ENCODE data around the gene ARHGAP42. TPM values are rescaled to one million over a fixed set of nuclear protein-coding genes. Genes with fewer than 3 reads are reported as not detected.
"Not testable (repeated sequence)": the region's sequence is repeated elsewhere in the genome, so short reads cannot be mapped to it uniquely, and the experiment has no call there.

Gene ARHGAP42
- total RNA-seq, 2 donors from 2014 or later, result 5.6 to 13.8 TPM

DNA sequence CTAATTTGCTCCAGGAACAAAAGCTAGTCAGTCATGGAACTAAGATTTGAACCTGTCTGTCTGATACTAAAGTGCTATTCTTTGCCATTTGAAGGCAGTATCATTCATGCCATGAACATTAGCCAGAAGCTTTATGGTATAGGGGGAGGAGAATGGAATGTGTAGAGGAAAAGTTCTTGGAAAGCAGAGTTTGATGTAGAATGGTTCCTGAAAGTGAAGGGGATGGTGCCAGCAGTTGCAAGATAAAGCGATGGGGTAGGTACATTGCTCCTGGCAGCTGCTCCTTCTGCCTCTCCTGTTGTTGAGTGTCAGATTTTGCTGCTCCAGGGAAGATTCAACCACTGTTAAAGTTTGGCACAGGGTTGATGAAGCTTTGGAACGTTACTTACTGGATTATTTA is 53.4 kb downstream of the ARHGAP42 start:
- H3K9me3 ChIP-seq, result no peaks in the 10 kb centered on the region
- H3K4me3 ChIP-seq, result no peak overlapping the region
- H3K27me3 ChIP-seq (replicated peaks; ENCODE audit: insufficient read depth), result no peaks in the 10 kb centered on the region
- H3K36me3 ChIP-seq, result no peaks in the 10 kb centered on the region
- no peak for ATAC-seq (ENCODE audit: insufficient number of reproducible peaks, low FRiP score, low read depth)
- DNase-seq (ENCODE audit: low spot score), result no peak
- peaks cover 15 to 36% of the 10 kb centered on the region in 2 donors for H3K4me1 ChIP-seq (ENCODE audit: control insufficient read depth in 1 of 2, low read depth in 2 of 2)
- TF ChIP-seq, protein P1, sequence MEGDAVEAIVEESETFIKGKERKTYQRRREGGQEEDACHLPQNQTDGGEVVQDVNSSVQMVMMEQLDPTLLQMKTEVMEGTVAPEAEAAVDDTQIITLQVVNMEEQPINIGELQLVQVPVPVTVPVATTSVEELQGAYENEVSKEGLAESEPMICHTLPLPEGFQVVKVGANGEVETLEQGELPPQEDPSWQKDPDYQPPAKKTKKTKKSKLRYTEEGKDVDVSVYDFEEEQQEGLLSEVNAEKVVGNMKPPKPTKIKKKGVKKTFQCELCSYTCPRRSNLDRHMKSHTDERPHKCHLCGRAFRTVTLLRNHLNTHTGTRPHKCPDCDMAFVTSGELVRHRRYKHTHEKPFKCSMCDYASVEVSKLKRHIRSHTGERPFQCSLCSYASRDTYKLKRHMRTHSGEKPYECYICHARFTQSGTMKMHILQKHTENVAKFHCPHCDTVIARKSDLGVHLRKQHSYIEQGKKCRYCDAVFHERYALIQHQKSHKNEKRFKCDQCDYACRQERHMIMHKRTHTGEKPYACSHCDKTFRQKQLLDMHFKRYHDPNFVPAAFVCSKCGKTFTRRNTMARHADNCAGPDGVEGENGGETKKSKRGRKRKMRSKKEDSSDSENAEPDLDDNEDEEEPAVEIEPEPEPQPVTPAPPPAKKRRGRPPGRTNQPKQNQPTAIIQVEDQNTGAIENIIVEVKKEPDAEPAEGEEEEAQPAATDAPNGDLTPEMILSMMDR (IDR thresholded peaks at IDR 0.05), result no peak
- H3K27ac ChIP-seq, result peak overlapping the region in 1 of 2 donors; percentile 13

DNA sequence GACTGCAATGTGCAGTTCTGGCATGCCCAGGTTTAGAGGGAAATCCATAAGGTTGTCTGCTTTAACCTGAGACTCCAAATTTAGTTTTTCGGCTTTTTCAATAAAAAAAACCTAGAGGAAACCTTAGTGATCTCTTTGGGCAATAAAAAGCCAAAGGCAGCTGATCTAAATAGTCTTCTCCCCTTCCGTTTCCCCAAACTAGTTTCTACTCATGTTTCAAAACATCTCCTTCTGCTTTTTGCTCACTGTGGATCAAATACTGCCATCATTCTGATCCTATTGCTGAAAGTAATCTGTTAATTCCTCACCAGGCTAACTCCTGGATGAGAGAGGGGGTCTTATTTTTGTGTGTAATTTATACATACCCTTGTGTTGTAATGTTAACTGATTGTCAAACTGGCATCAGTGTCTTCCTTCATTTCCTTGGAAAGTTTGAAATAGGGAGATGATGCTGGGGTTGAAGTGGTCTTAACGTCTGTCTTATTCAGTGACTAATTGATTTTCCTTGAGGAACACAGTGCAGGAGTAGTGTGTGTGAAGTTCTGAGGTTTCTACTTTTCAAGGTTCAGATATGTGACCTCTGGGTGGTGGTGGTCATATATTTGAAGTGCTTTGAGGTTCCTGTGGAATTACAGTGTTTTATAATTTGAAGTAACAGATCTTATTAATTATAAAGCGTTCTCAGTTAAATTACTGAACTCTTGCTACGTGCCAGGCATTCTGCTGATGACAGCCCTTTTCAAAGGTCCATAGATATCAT is 55.0 kb downstream of the ARHGAP42 start:
- peaks cover 15 to 36% of the 10 kb centered on the region in 2 donors for H3K4me1 ChIP-seq (ENCODE audit: control insufficient read depth in 1 of 2, low read depth in 2 of 2)
- no peak overlapping the region for H3K27ac ChIP-seq
- no peaks in the 10 kb centered on the region for H3K27me3 ChIP-seq (replicated peaks; ENCODE audit: insufficient read depth)
- H3K36me3 ChIP-seq, result no peaks in the 10 kb centered on the region
- no peak overlapping the region for H3K4me3 ChIP-seq
- TF ChIP-seq, protein P1 (IDR thresholded peaks at IDR 0.05), result no peak
- ATAC-seq (ENCODE audit: insufficient number of reproducible peaks, low FRiP score, low read depth) (no peak), DNase-seq (ENCODE audit: low spot score) (no peak)
- H3K9me3 ChIP-seq, result no peaks in the 10 kb centered on the region

DNA sequence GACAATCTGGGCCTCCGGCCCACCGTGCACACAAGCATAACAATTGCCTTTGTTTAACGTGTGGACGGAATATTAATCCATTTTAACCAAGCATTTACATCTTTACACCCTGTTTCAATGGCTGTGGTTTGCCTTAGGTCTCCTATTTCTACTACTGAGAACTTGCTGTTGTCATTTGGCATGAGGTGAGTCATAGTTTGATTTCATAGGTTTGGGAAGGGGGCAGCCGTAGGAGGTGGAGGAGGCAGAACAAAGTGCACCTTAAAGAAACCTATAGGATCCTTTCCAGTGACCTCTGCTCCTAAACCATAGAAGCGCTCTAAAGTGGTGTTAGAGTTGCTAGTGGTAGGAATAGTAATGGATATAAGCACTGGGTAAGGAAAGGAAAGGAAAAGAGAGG is 59.4 kb downstream of the ARHGAP42 start:
- H3K27ac ChIP-seq, result no peak overlapping the region
- DNase-seq (ENCODE audit: low spot score) (no peak), ATAC-seq (ENCODE audit: insufficient number of reproducible peaks, low FRiP score, low read depth) (no peak)
- H3K4me1 ChIP-seq (ENCODE audit: control insufficient read depth in 1 of 2, low read depth in 2 of 2), result peaks cover 0 to 6% of the 10 kb centered on the region in 2 donors
- no peaks in the 10 kb centered on the region for H3K27me3 ChIP-seq (replicated peaks; ENCODE audit: insufficient read depth)
- H3K9me3 ChIP-seq, result peaks cover 9% of the 10 kb centered on the region
- H3K36me3 ChIP-seq, result no peaks in the 10 kb centered on the region
- TF ChIP-seq, protein P1 (IDR thresholded peaks at IDR 0.05), result no peak
- H3K4me3 ChIP-seq, result no peak overlapping the region

DNA sequence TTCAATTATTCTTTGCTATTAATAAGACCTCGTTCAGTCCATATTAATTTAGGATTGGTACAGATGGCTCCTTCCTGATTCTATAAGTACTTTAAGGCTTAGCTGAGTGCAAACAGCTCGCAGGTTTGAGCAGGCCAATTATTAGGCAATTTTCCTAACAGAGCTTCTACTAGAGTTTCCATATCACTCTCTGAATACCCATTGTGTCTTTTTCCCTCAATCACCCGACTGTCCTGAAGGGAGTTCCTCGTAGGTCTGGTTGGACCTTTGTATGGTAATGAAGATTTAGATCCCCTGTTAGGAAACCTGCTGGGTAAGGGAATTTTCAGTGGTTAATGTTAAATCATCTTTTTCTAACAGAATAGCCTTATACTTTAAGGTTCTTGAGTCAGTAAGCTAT is 61.1 kb downstream of the ARHGAP42 start:
- Histone ChIP-seq H3K27ac (no peak overlapping the region), H3K4me3 (no peak overlapping the region), H3K36me3 (no peaks in the 10 kb centered on the region), H3K4me1 (ENCODE audit: control insufficient read depth in 1 of 2, low read depth in 2 of 2) (no peaks in the 10 kb centered on the region), H3K9me3 (peaks cover 9% of the 10 kb centered on the region), H3K27me3 (replicated peaks; ENCODE audit: insufficient read depth) (no peaks in the 10 kb centered on the region)
- TF ChIP-seq, protein P1 (IDR thresholded peaks at IDR 0.05), result no peak
- DNase-seq (ENCODE audit: low spot score) (no peak), ATAC-seq (ENCODE audit: insufficient number of reproducible peaks, low FRiP score, low read depth) (no peak)

DNA sequence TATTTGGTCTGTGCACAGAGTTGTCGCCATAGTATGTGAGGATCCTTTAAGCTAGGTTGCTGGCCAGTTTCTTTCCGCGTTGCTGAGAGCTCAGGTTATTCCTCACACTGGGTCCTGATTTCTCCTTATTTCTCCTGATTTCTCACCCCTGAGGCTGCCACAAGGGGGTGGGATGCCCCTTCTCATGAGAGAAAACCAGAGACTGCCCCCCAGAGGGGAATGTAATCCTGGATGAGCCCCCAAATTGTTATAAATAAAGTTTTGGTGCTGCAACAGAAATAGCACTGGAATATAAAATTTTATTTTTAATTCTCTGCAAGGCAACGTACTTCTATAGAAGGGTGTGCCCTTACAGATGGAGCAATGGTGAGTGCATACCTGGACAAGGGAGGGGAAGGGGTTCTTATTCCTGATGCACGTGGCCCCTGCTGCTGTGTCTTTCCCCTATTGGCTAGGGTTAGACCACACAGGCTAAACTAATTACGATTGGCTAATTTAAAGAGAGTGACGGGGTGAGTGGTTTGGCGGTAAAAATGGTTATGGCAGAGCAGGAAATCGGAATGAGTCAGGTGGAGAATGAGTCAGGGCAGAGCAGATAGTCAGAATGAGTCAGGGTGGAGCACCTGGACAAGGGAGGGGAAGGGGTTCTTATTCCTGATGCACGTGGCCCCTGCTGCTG is 62.9 kb downstream of the ARHGAP42 start:
- not testable (repeated sequence) for DNase-seq (ENCODE audit: low spot score); H3K4me3 ChIP-seq; H3K27me3 ChIP-seq (replicated peaks; ENCODE audit: insufficient read depth); H3K9me3 ChIP-seq; ATAC-seq (ENCODE audit: insufficient number of reproducible peaks, low FRiP score, low read depth); H3K27ac ChIP-seq; H3K4me1 ChIP-seq (ENCODE audit: control insufficient read depth in 1 of 2, low read depth in 2 of 2); H3K36me3 ChIP-seq

DNA sequence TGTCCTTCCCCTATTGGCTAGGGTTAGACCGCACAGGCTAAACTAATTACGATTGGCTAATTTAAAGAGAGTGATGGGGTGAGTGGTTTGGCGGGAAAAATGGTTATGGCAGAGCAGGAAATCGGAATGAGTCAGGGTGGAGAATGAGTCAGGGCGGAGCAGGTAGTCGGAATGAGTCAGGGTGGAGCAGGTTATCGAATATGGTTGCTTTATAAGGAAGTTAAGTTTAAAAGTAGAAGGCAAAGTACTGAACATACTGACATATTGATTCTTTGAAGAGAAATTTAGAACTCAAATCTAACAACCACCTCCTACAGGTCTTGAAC is 63.4 kb downstream of the ARHGAP42 start:
- not testable (repeated sequence) for ATAC-seq (ENCODE audit: insufficient number of reproducible peaks, low FRiP score, low read depth); H3K4me1 ChIP-seq (ENCODE audit: control insufficient read depth in 1 of 2, low read depth in 2 of 2); H3K4me3 ChIP-seq; DNase-seq (ENCODE audit: low spot score); H3K27ac ChIP-seq; H3K27me3 ChIP-seq (replicated peaks; ENCODE audit: insufficient read depth); H3K36me3 ChIP-seq; H3K9me3 ChIP-seq
